HG03521 (cell line): Measurements from ENCODE around the gene TXNL4B.

ENCODE experiments used
- ATAC-seq: cut with Tn5 transposase; IDR thresholded peaks from one replicate; pipeline ENCODE4 v1.9.1; 2021; ENCODE audit warnings: mild to moderate bottlenecking, moderate library complexity; ENCODE audit not compliant: unreplicated experiment

The TXNL4B gene

GRCh38 chr16:72042157-72042660 lies 51.2 kb downstream of the TXNL4B start:
- no peak for ATAC-seq

GRCh38 chr16:72036098-72036497 lies 57.3 kb downstream of the TXNL4B start:
- no peak for ATAC-seq
